ENCODE results near the gene CNMD. TPM values are rescaled to one million over a fixed set of nuclear protein-coding genes. Genes with fewer than 3 reads are reported as not detected.

The CNMD gene
- total RNA-seq, 1 donor from 2014 or later: not detected

DNA sequence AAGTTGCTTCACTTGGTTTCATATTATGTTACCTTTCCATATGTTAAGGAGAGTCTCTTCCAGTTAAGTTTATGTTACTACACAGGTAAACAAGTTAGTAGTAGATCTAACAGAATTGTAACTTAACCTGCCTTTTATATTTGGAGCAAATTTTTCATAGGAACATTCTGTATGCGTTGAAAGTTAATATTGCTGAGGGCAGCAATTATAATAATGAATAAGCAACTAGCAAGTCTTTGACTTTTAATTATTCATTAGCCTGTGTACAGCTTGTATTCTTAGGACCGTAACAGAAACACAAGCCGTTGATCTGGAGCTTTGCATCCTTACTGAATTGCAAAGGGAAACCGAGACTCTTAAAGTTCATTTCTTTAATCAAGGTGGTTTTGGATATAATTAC, 75.3 kb downstream of the CNMD start:
- no peaks in the 10 kb centered on the region for H3K9me3 Mint-ChIP-seq (ENCODE audit: unreplicated experiment)
- no peak overlapping the region for H3K4me3 Mint-ChIP-seq (ENCODE audit: unreplicated experiment)
- H3K27me3 Mint-ChIP-seq (ENCODE audit: unreplicated experiment): no peaks in the 10 kb centered on the region
- H3K27ac Mint-ChIP-seq (ENCODE audit: unreplicated experiment): no peak overlapping the region
- DNase-seq (ENCODE audit: extremely low spot score, unreplicated experiment): no peak
- no peaks in the 10 kb centered on the region for H3K4me1 Mint-ChIP-seq (ENCODE audit: unreplicated experiment)
- TF ChIP-seq, protein P1, sequence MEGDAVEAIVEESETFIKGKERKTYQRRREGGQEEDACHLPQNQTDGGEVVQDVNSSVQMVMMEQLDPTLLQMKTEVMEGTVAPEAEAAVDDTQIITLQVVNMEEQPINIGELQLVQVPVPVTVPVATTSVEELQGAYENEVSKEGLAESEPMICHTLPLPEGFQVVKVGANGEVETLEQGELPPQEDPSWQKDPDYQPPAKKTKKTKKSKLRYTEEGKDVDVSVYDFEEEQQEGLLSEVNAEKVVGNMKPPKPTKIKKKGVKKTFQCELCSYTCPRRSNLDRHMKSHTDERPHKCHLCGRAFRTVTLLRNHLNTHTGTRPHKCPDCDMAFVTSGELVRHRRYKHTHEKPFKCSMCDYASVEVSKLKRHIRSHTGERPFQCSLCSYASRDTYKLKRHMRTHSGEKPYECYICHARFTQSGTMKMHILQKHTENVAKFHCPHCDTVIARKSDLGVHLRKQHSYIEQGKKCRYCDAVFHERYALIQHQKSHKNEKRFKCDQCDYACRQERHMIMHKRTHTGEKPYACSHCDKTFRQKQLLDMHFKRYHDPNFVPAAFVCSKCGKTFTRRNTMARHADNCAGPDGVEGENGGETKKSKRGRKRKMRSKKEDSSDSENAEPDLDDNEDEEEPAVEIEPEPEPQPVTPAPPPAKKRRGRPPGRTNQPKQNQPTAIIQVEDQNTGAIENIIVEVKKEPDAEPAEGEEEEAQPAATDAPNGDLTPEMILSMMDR (IDR thresholded peaks at IDR 0.05): no peak
- H3K36me3 Mint-ChIP-seq (ENCODE audit: unreplicated experiment): peaks cover 42% of the 10 kb centered on the region

DNA sequence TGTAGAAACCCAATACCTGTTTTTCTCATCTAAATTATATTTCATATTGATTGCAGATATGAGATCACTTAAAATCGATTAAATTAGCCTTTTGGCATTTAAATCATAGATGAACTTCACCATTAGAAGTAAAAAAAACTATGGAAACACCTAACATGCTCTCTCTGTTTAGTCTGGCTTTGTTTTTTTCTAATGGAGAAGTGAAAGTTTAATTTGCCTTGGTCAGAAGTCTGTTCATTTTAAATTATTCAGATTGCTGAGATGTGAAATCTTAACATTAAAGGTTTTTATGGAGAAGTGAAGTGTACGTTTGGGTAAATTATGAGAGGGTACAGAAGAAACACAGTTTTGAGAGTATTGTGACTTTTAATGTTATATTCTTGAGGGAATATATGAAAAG, 80.3 kb downstream of the CNMD start:
- H3K4me1 Mint-ChIP-seq (ENCODE audit: unreplicated experiment): no peaks in the 10 kb centered on the region
- no peak for DNase-seq (ENCODE audit: extremely low spot score, unreplicated experiment)
- H3K4me3 Mint-ChIP-seq (ENCODE audit: unreplicated experiment): no peak overlapping the region
- H3K36me3 Mint-ChIP-seq (ENCODE audit: unreplicated experiment): peaks cover 20% of the 10 kb centered on the region
- TF ChIP-seq, protein P1 (IDR thresholded peaks at IDR 0.05): no peak
- no peaks in the 10 kb centered on the region for H3K27me3 Mint-ChIP-seq (ENCODE audit: unreplicated experiment)
- H3K27ac Mint-ChIP-seq (ENCODE audit: unreplicated experiment): no peak overlapping the region
- H3K9me3 Mint-ChIP-seq (ENCODE audit: unreplicated experiment): no peaks in the 10 kb centered on the region

Other genes with a start within 250 kb of the CNMD start
- gene HNRNPA1L2, start 97.4 kb downstream of the CNMD start, total RNA-seq: 7.2 and 8.9 TPM in 2 replicates
- 46.1 and 48.4 TPM in 2 replicates for gene SUGT1, start 87.0 kb downstream of the CNMD start, total RNA-seq
- not detected in 2 replicates for gene PCDH8, start 108.8 kb upstream of the CNMD start, total RNA-seq

Measured in osteocyte (in vitro differentiated cells).